ENCODE results near the gene PCDHGA9. TPM values are rescaled to one million over a fixed set of nuclear protein-coding genes. Genes with fewer than 3 reads are reported as not detected.

The PCDHGA9 gene
- total and polyA plus RNA-seq, 2 of the 8 experiments (the other 6 are each of a cell fraction or from before 2014, with no cell fraction given), result 0.79 to 1.1 TPM

- TF ChIP-seq, protein P1, sequence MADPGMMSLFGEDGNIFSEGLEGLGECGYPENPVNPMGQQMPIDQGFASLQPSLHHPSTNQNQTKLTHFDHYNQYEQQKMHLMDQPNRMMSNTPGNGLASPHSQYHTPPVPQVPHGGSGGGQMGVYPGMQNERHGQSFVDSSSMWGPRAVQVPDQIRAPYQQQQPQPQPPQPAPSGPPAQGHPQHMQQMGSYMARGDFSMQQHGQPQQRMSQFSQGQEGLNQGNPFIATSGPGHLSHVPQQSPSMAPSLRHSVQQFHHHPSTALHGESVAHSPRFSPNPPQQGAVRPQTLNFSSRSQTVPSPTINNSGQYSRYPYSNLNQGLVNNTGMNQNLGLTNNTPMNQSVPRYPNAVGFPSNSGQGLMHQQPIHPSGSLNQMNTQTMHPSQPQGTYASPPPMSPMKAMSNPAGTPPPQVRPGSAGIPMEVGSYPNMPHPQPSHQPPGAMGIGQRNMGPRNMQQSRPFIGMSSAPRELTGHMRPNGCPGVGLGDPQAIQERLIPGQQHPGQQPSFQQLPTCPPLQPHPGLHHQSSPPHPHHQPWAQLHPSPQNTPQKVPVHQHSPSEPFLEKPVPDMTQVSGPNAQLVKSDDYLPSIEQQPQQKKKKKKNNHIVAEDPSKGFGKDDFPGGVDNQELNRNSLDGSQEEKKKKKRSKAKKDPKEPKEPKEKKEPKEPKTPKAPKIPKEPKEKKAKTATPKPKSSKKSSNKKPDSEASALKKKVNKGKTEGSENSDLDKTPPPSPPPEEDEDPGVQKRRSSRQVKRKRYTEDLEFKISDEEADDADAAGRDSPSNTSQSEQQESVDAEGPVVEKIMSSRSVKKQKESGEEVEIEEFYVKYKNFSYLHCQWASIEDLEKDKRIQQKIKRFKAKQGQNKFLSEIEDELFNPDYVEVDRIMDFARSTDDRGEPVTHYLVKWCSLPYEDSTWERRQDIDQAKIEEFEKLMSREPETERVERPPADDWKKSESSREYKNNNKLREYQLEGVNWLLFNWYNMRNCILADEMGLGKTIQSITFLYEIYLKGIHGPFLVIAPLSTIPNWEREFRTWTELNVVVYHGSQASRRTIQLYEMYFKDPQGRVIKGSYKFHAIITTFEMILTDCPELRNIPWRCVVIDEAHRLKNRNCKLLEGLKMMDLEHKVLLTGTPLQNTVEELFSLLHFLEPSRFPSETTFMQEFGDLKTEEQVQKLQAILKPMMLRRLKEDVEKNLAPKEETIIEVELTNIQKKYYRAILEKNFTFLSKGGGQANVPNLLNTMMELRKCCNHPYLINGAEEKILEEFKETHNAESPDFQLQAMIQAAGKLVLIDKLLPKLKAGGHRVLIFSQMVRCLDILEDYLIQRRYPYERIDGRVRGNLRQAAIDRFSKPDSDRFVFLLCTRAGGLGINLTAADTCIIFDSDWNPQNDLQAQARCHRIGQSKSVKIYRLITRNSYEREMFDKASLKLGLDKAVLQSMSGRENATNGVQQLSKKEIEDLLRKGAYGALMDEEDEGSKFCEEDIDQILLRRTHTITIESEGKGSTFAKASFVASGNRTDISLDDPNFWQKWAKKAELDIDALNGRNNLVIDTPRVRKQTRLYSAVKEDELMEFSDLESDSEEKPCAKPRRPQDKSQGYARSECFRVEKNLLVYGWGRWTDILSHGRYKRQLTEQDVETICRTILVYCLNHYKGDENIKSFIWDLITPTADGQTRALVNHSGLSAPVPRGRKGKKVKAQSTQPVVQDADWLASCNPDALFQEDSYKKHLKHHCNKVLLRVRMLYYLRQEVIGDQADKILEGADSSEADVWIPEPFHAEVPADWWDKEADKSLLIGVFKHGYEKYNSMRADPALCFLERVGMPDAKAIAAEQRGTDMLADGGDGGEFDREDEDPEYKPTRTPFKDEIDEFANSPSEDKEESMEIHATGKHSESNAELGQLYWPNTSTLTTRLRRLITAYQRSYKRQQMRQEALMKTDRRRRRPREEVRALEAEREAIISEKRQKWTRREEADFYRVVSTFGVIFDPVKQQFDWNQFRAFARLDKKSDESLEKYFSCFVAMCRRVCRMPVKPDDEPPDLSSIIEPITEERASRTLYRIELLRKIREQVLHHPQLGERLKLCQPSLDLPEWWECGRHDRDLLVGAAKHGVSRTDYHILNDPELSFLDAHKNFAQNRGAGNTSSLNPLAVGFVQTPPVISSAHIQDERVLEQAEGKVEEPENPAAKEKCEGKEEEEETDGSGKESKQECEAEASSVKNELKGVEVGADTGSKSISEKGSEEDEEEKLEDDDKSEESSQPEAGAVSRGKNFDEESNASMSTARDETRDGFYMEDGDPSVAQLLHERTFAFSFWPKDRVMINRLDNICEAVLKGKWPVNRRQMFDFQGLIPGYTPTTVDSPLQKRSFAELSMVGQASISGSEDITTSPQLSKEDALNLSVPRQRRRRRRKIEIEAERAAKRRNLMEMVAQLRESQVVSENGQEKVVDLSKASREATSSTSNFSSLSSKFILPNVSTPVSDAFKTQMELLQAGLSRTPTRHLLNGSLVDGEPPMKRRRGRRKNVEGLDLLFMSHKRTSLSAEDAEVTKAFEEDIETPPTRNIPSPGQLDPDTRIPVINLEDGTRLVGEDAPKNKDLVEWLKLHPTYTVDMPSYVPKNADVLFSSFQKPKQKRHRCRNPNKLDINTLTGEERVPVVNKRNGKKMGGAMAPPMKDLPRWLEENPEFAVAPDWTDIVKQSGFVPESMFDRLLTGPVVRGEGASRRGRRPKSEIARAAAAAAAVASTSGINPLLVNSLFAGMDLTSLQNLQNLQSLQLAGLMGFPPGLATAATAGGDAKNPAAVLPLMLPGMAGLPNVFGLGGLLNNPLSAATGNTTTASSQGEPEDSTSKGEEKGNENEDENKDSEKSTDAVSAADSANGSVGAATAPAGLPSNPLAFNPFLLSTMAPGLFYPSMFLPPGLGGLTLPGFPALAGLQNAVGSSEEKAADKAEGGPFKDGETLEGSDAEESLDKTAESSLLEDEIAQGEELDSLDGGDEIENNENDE (IDR thresholded peaks at IDR 0.05; ENCODE audit: insufficient replicate concordance, low read length), result no peak
- TF ChIP-seq, protein P2, sequence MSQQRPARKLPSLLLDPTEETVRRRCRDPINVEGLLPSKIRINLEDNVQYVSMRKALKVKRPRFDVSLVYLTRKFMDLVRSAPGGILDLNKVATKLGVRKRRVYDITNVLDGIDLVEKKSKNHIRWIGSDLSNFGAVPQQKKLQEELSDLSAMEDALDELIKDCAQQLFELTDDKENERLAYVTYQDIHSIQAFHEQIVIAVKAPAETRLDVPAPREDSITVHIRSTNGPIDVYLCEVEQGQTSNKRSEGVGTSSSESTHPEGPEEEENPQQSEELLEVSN (IDR thresholded peaks at IDR 0.05), result no peak
- TF ChIP-seq TCF12 (IDR thresholded peaks at IDR 0.05; ENCODE audit: low read depth, low read length) (no peak), CBX8 (IDR thresholded peaks at IDR 0.05; ENCODE audit: borderline replicate concordance, low read depth, low read length) (no peak)
These were observed 28.7 kb downstream of the PCDHGA9 start (continued) for GRCh38 chr5:141431286-141431685.

Data from H1 (cell line).